Cerebellar nuclear complex (tissue), 1 donor: ENCODE measurements around the gene SLC12A4.
"Not testable (repeated sequence)": the region's sequence is repeated elsewhere in the genome, so short reads cannot be mapped to it uniquely, and the experiment has no call there.

Experiments used
- DNase-seq, 2 experiments: peaks; one replicate each; lab custom pipeline; 2025; lab: John Stamatoyannopoulos, UW

Gene SLC12A4

DNA sequence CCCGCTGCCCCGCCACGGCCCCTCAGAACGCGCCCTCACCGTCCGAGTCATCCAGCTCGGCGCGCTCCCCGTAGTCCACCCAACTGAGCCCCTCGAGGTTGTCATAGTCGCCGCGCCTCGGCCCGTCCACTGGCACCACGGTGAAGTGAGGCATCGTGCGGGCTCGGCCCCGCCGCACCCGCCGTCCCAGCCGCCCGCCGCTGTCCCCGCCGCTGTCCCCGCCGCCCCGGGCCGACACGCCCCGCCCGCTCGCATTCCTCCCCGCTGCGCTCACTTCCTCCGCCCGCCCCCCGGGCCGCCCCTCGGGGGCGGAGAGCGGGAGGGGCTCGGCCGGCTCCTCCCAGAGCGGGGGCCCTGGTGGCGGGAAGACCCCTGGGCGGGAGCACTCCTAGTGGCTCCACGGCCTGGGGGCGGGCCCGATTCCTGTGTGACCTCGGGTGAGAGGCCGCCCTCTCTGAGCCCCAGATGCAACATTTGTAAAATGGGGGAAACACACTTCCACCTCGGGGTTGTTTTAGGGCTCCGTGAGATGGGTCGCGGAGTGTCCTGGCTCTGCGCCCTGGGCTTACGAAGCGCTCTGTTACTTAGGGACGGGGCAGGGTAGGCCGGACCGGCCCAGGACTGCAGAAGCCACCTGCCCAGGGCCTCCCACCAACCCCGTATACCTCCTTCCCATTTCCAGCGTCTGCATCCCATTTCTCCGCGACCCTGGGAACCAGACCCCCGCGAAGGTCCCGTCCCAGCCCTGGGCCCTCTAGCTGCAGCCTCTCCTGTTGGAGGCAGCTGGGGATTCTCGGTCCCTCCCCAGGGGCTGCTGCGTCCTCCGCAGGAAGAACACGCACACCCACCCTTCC lies at the start of gene SLC12A4:
Gene SLC12A4 (minus strand): TSS at position 238 of the 854 bp plus-strand sequence. CDS start 84 bp downstream, at position 154.
- no peak for DNase-seq

DNA sequence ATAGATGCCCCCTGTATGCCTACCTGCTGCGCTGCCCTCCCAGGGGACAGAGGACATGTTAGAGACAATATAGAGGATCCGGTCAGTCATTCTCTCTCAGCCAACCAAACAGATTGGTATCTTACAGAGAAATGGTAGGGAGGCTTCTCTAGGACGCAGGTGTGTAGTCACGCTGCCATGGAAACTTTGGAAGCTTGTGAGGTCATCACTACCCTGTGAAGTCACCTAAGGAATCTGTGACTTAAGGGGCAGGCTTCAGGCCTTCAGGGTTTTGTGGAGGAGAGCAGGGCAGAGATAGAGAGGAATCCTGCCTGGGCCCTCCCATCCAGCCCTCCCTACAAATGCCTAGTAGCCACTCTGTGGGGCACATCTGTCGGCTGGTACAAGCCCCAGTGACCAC lies 47.2 kb upstream of the SLC12A4 start, which contains the start of gene DPEP2NB:
Gene DPEP2NB (minus strand): TSS at position 231 of the 400 bp plus-strand sequence. CDS start 141 bp downstream, at position 90.
- no peak for DNase-seq

DNA sequence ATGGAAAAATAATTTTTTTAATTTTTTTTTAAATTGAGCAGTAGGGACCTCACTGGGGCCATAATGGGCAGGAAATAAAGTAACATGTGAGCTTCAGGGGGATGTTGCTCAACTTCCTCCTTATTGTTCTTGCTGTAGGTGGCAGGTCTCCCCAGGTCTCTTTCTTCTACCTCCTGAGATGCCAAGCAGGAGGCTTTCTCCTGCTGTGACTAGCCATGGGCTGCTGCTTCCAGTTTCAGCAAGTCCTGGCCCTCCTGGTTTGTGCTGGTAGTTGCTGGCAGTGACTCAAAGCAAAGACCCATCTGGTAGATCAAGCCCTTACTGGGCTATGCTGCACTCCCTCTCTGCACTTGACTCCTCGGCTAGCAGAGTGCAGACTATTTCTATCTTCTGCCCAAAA lies 45.0 kb upstream of the SLC12A4 start:
- no peak for DNase-seq

DNA sequence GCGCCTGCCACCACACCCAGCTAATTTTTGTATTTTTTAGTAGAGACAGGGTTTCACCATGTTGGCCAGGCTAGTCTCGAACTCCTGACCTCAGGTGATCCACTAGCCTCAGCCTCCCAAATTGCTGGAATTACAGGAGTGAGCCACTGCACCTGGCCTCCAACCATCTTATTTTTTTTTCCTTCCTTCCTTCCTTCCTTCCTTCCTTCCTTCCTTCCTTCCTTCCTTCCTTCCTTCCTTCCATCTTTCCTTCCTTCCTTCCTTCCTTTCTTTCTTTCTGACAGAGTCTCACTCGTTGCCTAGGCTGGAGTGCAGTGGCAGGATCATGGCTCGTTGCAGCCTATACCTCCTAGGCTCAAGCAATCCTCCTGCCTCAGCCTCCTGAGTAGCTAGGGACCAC lies 41.4 kb upstream of the SLC12A4 start:
- not testable (repeated sequence) for DNase-seq

DNA sequence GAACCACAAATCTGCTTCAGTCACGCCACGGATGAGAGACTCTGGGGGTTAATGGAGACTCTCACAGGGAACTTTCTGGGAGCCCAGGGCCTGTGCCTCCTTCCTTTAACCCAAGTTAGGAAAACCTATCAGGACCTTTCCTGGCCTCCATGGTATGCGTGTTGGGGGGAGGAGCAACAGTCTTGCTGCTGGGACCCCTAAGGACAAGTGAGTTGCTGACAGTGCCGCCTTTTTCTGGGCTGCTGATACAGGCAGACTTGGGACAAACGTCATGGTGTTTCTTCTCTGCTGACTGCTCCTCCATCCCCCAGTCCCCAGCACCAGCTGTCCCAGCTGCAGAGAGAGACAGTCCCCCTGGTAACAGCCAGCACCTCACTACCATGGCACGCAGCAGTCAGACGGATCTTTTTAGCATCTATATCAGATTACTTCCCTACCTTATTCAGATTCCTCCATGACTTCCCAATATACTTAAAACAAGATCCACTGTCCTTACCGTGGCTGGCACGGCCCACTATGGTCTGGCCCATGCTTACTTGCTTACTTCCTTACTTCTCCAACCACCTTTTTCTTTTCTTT lies 40.8 kb upstream of the SLC12A4 start:
- no peak for DNase-seq

DNA sequence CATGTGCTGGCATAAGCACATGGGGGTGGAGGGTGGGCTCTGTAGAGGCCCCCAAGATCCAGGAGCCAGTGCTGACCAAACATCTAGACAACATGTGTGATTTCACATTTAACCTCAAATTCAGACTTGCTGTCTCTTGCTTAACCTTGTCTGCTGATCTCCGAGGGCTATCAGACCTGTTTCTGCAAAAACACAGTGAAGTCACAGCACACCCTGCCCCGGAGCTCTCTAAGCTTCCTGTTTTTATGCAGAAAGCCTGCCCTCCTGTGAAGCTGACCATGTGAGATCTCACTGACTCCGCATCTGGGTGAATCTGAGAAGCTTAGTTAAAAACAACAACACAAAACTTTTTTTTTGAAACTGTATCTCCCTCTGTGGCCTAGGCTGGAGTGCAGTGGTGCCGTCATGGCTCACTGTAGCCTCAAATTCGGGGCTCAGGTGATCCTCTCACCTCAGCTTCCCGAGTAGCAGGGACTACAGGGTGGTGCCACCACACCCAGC lies 37.4 kb upstream of the SLC12A4 start:
- no peak for DNase-seq

DNA sequence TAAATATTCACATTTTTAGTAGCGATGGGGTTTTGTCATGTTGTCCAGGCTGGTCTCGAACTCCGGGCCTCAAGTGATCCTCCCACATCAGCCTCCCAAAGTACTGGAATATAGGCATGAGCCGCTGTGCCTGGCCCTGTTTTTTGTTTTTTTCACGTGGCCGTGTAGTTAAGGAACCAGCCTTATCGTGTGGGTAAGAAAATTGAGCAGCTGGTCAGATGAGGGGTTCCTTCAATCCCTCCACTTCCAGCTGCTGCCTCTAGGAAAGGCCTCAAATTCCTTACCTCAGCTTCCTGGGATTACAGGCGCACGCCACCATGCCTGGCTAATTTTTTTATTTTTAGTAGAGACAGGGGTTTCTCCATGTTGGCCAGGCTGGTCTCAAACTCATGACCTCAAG lies 36.8 kb upstream of the SLC12A4 start:
- DNase-seq: no peak

DNA sequence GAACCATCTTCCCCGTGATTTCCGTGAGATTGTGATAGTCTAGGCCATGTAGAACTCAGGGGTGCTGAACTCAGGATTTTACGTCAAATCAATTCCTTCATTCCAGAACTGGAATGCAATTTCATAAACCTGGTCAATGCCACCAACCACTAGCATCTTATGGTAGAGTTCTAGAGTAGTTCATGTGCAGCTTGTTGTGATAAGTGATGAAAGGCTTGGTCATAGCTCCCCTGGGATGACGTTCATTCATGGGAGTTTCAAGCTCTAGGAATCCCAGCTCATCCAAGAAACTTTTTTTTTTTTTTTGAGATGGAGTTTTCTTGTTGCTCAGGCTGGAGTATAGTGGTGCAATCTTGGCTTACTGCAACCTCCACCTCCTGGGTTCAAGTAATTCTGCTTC lies 34.6 kb upstream of the SLC12A4 start:
- DNase-seq: no peak

DNA sequence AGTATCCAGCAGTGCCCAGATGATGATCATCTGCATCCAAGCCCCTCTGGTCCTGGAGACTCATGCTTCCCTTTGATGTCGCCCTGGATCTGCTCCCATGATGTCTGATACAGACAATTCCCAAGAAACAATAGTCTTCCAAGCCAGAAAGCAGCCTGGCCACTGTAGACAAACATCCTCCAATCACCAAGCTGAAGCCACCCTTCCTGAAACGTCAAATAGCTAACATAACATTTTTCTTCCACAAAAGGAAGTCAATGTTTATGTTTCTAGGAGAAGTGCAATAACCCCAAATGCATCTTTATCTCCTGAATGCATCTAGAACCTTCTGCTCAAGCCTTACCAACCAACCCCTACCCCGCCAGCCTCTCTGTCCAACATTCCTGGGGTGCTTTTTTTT lies 32.0 kb upstream of the SLC12A4 start:
- no peak for DNase-seq

DNA sequence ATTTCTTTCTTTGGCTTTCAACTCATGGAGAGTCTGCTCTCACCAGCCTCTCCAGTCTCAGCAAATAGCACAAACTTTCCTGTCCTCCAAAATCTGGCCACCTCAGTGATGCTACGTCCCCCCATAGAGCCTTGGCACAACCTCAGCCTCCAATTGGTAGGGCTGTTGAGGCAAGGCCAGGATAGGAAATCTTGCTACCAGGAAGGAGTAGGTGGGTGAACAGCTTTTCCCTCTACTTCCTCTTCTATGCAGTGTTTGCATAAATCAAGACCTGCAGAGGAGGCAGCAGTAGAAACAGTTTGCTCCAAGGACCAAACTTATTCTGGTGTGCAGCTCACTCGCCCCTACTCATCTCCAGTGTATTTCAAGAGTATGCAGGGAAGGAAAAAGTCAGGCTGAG lies 31.5 kb upstream of the SLC12A4 start:
- DNase-seq: no peak

DNA sequence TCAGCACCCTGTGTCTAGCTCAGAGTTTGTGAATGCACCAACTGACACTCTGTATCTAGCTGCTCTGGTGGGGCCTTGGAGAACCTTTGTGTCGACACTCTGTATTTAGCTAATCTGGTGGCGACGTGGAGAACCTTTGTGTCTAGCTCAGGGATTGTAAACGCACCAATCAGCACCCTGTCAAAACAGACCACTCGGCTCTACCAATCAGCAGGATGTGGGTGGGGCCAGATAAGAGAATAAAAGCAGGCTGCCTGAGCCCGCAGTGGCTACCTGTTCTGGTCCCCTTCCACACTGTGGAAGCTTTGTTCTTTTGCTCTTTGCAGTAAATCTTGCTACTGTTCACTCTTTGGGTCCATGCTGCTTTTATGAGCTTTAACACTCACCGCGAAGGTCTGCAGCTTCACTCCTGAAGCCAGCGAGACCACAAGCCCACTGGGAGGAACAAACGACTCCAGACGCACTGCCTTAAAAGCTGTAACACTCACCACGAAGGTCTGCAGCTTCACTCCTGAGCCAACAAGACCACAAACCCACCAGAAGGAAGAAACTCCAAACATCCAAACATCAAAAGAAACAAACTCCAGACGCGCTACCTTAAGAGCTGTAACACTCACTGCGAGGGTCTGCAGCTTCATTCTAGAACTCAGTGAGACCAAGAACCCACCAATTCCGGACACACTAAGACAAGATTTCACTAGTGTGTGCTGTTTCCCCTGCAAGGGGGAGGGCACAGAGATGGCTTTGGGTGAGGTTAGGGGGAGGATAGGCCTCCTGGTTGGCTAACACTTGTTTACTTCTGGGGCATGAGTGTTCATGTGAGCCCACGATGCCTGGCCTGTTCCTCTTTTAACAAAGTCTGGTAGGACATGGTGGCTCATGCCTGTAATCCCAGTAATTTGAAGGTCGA lies 30.6 kb upstream of the SLC12A4 start, which contains the start of gene DPEP2:
Gene DPEP2 (minus strand): TSS at position 706 of the 910 bp plus-strand sequence. CDS start 6,272 bp downstream, outside the sequence.
- not testable (repeated sequence) for DNase-seq

DNA sequence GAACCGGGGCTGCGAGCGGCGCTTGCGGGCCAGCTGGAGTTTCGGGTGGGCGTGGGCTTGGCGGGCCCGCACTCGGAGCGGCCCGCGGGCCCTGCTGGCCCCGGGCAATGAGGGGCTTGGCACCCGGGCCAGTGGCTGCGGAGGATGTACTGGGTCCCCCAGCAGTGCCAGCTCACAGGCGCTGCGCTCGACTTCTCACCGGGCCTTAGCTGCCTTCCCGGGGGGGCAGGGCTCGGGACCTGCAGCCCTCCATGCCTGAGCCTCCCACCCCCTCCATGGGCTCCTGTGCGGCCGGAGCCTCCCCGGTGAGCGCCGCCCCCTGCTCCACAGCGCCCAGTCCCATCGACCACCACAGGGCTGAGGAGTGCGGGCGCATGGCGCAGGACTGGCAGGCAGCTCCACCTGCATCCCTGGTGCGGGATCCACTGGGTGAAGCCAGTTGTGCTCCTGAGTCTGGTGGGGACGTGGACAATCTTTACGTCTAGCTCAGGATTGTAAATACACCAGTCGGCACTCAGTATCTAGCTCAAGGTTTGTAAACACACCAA lies 29.9 kb upstream of the SLC12A4 start:
- DNase-seq: not testable (repeated sequence)

DNA sequence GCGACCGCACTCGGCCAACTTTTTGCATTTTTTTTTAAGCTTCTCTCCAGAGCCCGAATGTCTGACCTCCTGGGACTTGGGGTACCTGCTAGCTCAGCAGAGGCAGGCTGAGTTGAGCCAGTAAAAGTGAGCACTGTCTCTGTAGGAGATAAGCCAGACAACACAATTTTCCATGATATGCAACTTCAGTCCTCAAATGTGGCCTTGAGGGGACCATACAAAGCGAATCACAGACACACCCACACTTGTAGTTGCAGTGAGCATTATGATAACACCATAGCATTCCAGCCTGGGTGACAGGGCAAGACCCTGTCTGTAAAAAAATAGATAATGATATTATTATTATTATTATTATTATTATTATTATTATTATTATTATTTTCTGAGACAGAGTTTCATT lies 28.2 kb upstream of the SLC12A4 start:
- no peak for DNase-seq

DNA sequence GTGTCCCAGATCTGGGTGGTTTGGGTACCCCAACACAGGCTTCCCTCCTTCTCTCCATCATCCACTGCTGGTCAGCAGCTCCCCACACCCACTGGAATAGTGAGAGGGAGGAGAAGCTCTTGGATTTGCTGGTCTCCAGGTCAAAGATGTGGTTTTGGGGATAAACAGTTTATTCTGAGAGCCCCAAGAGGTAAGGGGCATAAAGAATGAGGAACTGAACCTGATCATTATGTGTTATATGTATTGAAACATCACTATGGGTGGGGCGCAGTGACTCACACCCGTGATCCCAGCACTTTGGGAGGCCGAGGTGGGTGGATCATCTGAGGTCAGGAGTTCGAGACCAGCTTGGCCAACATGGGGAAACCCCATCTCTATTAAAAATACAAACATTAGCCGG lies 27.0 kb upstream of the SLC12A4 start:
- DNase-seq: no peak

DNA sequence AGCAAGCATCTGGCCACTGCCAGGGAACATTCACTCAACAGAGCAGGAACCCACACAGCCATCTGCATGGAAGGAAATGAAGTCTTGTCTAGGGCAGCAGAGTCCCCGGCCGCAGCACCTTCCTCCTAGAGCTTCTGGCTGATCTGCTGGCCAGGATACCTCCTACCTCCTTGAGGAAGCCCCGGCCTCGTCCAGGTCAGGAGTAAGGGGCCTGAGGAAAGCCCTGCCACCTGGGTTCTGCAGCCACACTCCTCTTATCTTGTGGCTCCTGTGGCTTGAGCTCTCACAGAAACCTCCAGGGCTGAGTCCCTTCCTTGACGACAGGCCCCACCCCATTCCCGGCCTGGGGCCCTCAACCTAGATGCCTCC lies 25.6 kb upstream of the SLC12A4 start:
- DNase-seq: not testable (repeated sequence)

DNA sequence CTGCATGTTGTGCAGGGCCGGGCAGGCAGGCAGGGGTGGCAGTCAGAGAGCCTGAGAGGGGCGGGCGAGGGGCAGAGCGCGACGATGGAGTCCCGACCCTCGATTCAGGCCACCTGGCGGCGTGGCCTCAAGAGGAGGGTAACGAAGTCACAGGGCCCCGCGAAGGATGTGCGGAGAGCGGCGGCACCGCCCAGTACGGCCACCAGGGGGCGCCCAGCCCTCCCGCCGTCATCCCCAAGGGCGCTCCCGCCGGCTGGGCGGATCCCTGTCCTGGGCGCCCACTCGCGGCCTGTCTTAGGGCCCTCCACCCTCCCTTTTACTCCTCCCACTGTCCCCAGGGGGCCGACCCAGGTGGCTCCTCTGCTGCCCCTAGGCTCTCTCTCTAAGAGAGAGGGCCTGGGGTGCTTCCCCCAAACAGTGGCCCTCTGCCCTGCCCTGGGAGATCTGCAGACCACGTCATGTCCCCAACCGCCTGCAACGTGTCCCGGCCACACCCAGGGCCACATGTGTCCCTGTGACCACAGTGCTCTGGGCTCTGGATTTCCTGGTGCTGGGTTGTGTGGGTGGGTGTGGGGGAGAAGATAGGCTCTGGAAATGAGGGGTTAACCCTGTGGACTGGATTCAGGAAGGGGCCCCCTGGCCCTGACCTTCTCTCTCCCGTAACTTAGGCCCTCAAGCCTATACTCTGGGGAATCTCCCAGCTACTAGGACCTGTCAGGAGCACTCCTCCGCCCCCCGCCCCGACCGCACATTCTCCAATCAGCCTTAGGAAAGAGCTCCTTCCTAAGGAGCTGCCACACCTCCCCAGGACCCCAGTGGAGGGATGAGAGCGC lies 25.0 kb upstream of the SLC12A4 start:
- no peak for DNase-seq

DNA sequence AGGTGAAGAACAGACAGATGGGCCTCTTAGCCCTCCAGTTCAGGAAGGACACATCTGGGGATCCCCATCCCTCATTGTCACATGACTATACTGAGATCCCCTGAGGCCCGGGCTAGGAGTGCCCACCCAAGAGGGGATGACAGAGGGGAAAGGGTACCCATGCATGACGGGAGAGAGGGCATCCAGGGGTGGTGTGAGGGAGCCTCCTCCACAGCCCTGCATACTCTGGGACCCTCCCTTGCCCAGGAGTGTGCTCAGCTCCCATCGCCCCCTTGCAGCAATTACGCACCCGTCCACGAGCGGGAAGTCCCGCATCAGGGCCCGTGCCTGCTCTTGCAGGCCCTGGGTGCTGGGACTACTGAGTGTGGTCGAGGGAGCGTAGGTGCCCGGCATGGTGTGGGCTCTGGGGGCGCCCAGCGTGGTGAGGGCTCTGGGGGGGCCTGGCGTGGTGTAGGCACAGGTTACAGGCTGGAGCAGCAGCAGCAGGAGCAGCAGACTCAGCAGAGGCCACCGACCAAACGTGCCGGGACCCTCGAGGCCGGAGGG lies 24.3 kb upstream of the SLC12A4 start:
- no peak for DNase-seq

DNA sequence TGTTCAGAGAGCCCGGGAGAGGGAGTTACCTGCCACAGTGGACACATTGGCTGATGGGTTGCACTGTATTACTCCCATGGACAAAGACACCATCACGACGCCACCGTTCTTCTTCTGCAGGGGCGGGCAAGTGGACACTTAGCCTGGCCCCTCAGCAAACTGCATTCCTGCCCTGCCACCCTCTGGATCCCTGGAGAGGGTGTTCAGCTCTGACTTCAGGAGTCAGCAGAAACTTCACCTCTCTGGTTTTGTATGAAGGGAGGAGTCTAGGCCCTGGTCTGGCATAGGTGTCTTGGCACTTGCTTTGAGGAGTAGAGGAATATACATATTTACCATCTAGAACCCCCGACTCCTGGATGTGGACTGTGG lies 21.6 kb upstream of the SLC12A4 start:
- no peak for DNase-seq

DNA sequence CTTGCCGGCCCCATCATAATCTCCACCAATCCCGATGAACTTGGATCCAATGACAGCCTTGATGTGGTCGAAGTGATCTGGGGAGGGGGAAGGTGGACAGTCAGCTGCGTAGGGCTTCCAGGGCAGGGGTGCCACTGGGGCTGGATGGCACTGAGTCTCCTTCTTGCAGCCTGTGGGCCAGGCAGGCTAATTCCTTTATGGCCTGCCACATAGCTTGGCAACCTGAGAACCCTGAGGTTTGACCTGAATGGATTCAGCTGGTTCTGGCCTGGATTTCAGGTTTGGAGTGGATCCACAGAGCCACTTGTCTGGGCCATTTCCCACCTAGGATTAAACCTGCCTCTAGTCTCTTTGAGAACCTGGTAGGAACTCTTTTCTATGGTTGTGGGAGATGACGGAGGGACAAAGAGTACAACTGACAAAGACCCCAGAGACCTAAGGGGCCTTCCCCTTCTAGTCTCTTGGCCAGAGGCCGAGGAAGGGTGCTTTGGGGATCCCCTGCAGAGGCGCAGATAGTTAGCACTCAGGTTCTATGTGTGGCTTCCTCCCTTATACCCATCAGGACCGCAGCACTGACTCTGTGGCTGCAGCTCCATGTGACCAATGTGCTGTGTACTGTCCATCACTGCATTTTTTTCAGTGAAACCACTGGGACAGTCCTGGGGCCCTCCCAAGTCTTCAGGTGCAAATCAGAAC lies 21.0 kb upstream of the SLC12A4 start:
- DNase-seq: no peak

DNA sequence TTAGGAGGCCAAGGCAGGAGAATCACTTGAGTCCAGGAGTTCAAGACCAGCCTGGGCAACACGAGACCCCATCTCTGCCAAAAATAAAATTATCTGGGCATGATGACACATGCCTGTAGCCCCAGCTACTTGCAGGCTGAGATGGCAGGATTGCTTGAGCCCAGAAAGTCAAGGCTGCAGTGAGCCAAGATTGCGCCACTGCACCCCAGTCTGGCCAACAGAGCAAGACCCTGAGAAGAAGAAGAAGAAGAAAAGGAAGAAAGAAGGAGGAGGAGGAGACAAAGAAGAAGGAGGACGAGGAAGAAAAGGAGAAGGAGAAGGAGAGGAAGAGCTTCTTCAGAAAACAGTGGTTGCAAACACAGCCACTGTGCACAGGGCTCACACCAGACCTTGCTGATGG lies 20.2 kb upstream of the SLC12A4 start:
- DNase-seq: no peak
